Ramos (cell line): ENCODE measurements around the gene ZNF511.

ENCODE experiments used
- in situ Hi-C: fragments of 300-500 bp; cut with MboI; formaldehyde crosslinking; loops from one replicate; pipeline ENCODE4 v1.14.3; 2022; ENCODE audit warnings: low sequenced_read_pairs; ENCODE audit not compliant: unreplicated experiment

Gene ZNF511

GRCh38 chr10:133328358-133329343, 19.9 kb downstream of the ZNF511 start:
- in situ Hi-C loops: loop anchor here (5.0 kb wide), 2 partner anchors 74 to 169 kb away; no protein-coding TSS in a partner anchor

GRCh38 chr10:133329491-133330202, 20.9 kb downstream of the ZNF511 start:
- in situ Hi-C loops: loop anchor here (5.0 kb wide), 2 partner anchors 73 to 168 kb away; no protein-coding TSS in a partner anchor

- in situ Hi-C loops: no loop called here
Measured at GRCh38 chr10:133332936-133333699, 24.4 kb downstream of the ZNF511 start.

- in situ Hi-C loops: no loop called here
Measured at GRCh38 chr10:133334503-133335245, 26.0 kb downstream of the ZNF511 start.

- in situ Hi-C loops: no loop called here
Measured at GRCh38 chr10:133335246-133336117, 26.8 kb downstream of the ZNF511 start.

- in situ Hi-C loops: no loop called here
Measured at GRCh38 chr10:133336118-133336576, 27.4 kb downstream of the ZNF511 start.

GRCh38 chr10:133336577-133337369, 28.1 kb downstream of the ZNF511 start, which contains the start of gene CALY:
Gene CALY (minus strand): TSS chr10:133336896. CDS start chr10:133328989, 7,907 bp downstream.
- in situ Hi-C loops: no loop called here

GRCh38 chr10:133337370-133337725, 28.6 kb downstream of the ZNF511 start:
- in situ Hi-C loops: no loop called here

GRCh38 chr10:133338080-133339071, 29.7 kb downstream of the ZNF511 start:
- in situ Hi-C loops: no loop called here

- in situ Hi-C loops: no loop called here
Measured at GRCh38 chr10:133339708-133340380, 31.1 kb downstream of the ZNF511 start.

GRCh38 chr10:133341983-133342382, 33.3 kb downstream of the ZNF511 start:
- in situ Hi-C loops: no loop called here

GRCh38 chr10:133342942-133343341, 34.2 kb downstream of the ZNF511 start:
- in situ Hi-C loops: no loop called here

GRCh38 chr10:133343558-133343957, 34.8 kb downstream of the ZNF511 start:
- in situ Hi-C loops: no loop called here

- in situ Hi-C loops: no loop called here
Measured at GRCh38 chr10:133344236-133344635, 35.5 kb downstream of the ZNF511 start.

- in situ Hi-C loops: no loop called here
Measured at GRCh38 chr10:133346413-133346812, 37.7 kb downstream of the ZNF511 start.
